SU-DHL-6 (cell line): Measurements from ENCODE around the gene CPLX1.

ENCODE experiments used
- CTCF ChIP-seq: fragments of 200-600 bp; sonication (generic); IDR thresholded peaks from one replicate; pipeline ENCODE4 v1.5.1; 2017; ENCODE audit warnings: antibody characterized with exemption, mild to moderate bottlenecking, low read length, moderate library complexity; ENCODE audit not compliant: insufficient read depth, poor library complexity, severe bottlenecking
- EZH2phosphoT487 ChIP-seq: fragments of 200-600 bp; sonication (generic), shearing (Covaris generic); conservative IDR thresholded peaks from 2 replicates; pipeline ENCODE4 v1.6.1; 2018; ENCODE audit warnings: mild to moderate bottlenecking, antibody characterized with exemption, low read length, moderate library complexity, mixed read lengths

DNA sequence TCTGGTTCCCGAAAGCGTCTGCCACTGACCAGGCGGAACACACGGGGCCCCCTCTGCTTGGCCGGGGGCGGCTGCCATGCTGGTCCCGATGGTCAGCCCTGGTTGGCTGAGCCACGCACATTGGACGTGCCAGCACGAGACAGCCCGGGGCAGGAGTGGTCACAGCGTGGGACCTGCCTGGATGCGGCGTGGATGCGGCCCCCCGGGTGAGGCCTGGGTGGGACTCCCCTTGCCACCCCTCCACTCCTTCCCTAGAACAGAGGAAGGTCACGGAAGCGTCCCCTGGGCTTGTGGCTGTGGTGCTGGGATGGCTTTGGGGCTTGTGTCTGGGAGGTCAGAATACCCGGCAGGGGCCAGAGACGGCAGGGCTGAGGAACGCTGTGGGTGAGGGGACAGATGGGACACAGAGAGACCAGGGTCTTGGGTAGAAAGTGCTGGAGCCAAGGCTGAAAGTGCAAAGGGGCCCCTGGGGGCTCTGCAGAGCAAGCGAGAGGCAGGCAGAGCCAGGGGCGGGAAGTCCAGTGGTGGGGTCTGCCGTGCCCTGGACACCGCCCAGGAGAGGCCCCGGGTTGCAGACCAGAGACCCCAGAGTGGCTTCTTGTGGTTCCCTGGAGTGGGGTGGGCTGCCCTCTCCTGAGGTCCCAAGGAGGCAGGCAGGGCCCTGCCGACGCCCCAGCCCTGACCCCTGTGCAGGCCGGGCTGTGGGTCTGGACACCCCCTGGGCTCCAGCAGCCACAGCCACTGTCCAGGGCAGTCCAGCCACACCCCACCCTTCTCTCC is 8.6 kb upstream of the CPLX1 start:
- TF ChIP-seq CTCF (no peak), EZH2phosphoT487 (no peak)
